SK-N-SH (cell line): ENCODE measurements around the gene DHCR24. TPM values are rescaled to one million over a fixed set of nuclear protein-coding genes. Genes with fewer than 3 reads are reported as not detected.

ENCODE experiments used
- CTCF ChIA-PET: fragments of 300-600, 350-600 bp; formaldehyde crosslinking; extraction: SDS; loops from one replicate; lab custom pipeline; 2021; lab: Yijun Ruan, JAX
- POLR2A ChIA-PET: fragments of 350-600 bp; sonication (Branson Sonifier 250); formaldehyde crosslinking; extraction: SDS; loops from one replicate; lab custom pipeline; 2020; ENCODE audit warnings: antibody characterized with exemption, inconsistent platforms; lab: Yijun Ruan, JAX
- DNase-seq: peaks from one replicate; pipeline ENCODE4 v3.0.0; 2012
- H2AFZ ChIP-seq: fragments of 200-600 bp; sonication (generic); 2 replicates; pipeline ENCODE4 v1.8.1; 2016; ENCODE audit warnings: antibody characterized with exemption, mild to moderate bottlenecking, low read depth
- H3F3A ChIP-seq: fragments of 200-600 bp; sonication (generic); replicated peaks from 2 replicates; pipeline ENCODE3; 2016; ENCODE audit warnings: antibody characterized with exemption, mild to moderate bottlenecking; ENCODE audit not compliant: insufficient read depth
- H3K27ac ChIP-seq, 2 experiments: fragments of 200-500 bp in 1 of 2; fragments of 200-600 bp in 1 of 2; sonication (Bioruptor generic) in 1 of 2; sonication (generic), shearing (Covaris generic) in 1 of 2; 2 replicates each; pipeline versions ENCODE4 v1.5.1 to v1.6.1; 2014 to 2016; ENCODE audit warnings: low read depth in 2 of 2, inconsistent platforms in 1 of 2, low read length in 1 of 2, mild to moderate bottlenecking in 1 of 2, mixed read lengths in 1 of 2
- H3K27me3 ChIP-seq: fragments of 200-600 bp; sonication (generic), shearing (Covaris generic); 2 replicates; pipeline ENCODE4 v1.6.1; 2016; ENCODE audit warnings: mixed run types; ENCODE audit not compliant: insufficient read depth
- H3K36me3 ChIP-seq, 2 experiments: fragments of 200-500 bp in 1 of 2; fragments of 200-600 bp in 1 of 2; sonication (Bioruptor generic) in 1 of 2; sonication (generic) in 1 of 2; replicated peaks in 1 of 2; 2 replicates each; pipeline versions ENCODE3 to v1.5.1; 2014 to 2016; ENCODE audit warnings: low read length in 1 of 2, mild to moderate bottlenecking in 1 of 2; ENCODE audit not compliant: insufficient read depth in 2 of 2, control insufficient read depth in 1 of 2
- H3K4me1 ChIP-seq, 2 experiments: fragments of 200-500 bp in 1 of 2; fragments of 200-600 bp in 1 of 2; sonication (Bioruptor generic) in 1 of 2; sonication (generic), shearing (Covaris generic) in 1 of 2; 2 replicates each; pipeline versions ENCODE4 v1.5.1 to v1.6.1; 2014 to 2016; ENCODE audit warnings: low read depth in 1 of 2, low read length in 1 of 2, mixed run types in 1 of 2; ENCODE audit not compliant: insufficient read depth in 2 of 2, control insufficient read depth in 1 of 2
- H3K4me2 ChIP-seq: fragments of 200-600 bp; sonication (generic), shearing (Covaris generic); 2 replicates; pipeline ENCODE4 v1.6.1; 2017; ENCODE audit warnings: mixed run types
- H3K4me3 ChIP-seq, 2 experiments: fragments of 200-500 bp in 1 of 2; fragments of 200-600 bp in 1 of 2; sonication (Bioruptor generic) in 1 of 2; sonication (generic), shearing (Covaris generic) in 1 of 2; 2 replicates each; pipeline versions ENCODE4 v1.5.1 to v1.8.1; 2014 to 2016; ENCODE audit warnings: low read depth in 2 of 2, inconsistent platforms in 1 of 2, low read length in 1 of 2, mild to moderate bottlenecking in 1 of 2, mixed read lengths in 1 of 2, moderate library complexity in 1 of 2
- H3K79me2 ChIP-seq: fragments of 200-600 bp; sonication (generic); 2 replicates; pipeline ENCODE4 v1.8.1; 2017; ENCODE audit warnings: mild to moderate bottlenecking; ENCODE audit not compliant: insufficient read depth
- H3K9ac ChIP-seq: fragments of 200-600 bp; sonication (generic); 2 replicates; pipeline ENCODE4 v1.6.1; 2017; ENCODE audit warnings: mixed run types
- H3K9me2 ChIP-seq: fragments of 200-600 bp; sonication (generic); 2 replicates; pipeline ENCODE4 v1.6.1; 2017; ENCODE audit warnings: mixed run types
- H3K9me3 ChIP-seq: fragments of 200-600 bp; sonication (generic); 2 replicates; pipeline ENCODE4 v1.6.1; 2017; ENCODE audit warnings: mixed run types, mild to moderate bottlenecking, moderate library complexity
- H4K20me1 ChIP-seq: fragments of 200-600 bp; sonication (generic); 2 replicates; pipeline ENCODE4 v1.6.1; 2017; ENCODE audit warnings: mild to moderate bottlenecking, mixed run types; ENCODE audit not compliant: insufficient read depth
- CHD2 ChIP-seq: fragments of 150-350 bp; IDR thresholded peaks from 2 replicates; pipeline ENCODE4 v1.6.1; 2018; ENCODE audit warnings: low read length; ENCODE audit not compliant: partially characterized antibody
- CTCF ChIP-seq: fragments of 200-600 bp; sonication (generic); IDR thresholded peaks from 2 replicates; pipeline ENCODE4 v1.6.1; 2017; ENCODE audit warnings: antibody characterized with exemption, mild to moderate bottlenecking, moderate library complexity
- ELF1 ChIP-seq: IDR thresholded peaks from 2 replicates; pipeline ENCODE4 v1.4.0; 2012
- EP300 ChIP-seq, 2 experiments: IDR thresholded peaks; 2 replicates each; pipeline versions ENCODE4 v1.4.0 to v1.6.1; 2012; ENCODE audit warnings: borderline replicate concordance in 1 of 2, low read depth in 1 of 2, low read length in 1 of 2
- EZH2phosphoT487 ChIP-seq: fragments of 200-600 bp; sonication (generic); IDR thresholded peaks from 2 replicates; pipeline ENCODE4 v1.6.1; 2017; ENCODE audit warnings: low read depth, mixed run types, mild to moderate bottlenecking, antibody characterized with exemption, moderate library complexity, borderline replicate concordance
- FOXJ3 ChIP-seq: sonication (generic); formaldehyde crosslinking; IDR thresholded peaks from 2 replicates; pipeline ENCODE4 v1.5.1; 2020; ENCODE audit warnings: mild to moderate bottlenecking, missing genetic modification reagents
- GATA2 ChIP-seq: sonication (generic); formaldehyde crosslinking; IDR thresholded peaks from 2 replicates; pipeline ENCODE4 v1.5.0; 2020; ENCODE audit warnings: mild to moderate bottlenecking, missing genetic modification reagents
- IRF3 ChIP-seq: fragments of 150-350 bp; IDR thresholded peaks from 2 replicates; pipeline ENCODE4 v1.6.1; 2016; ENCODE audit warnings: mild to moderate bottlenecking, low read depth, low read length
- MAX ChIP-seq: IDR thresholded peaks from 2 replicates; pipeline ENCODE4 v1.4.0; 2012; ENCODE audit warnings: low read depth
- MEF2A ChIP-seq: IDR thresholded peaks from 2 replicates; pipeline ENCODE4 v1.4.0; 2012; ENCODE audit warnings: low read depth, borderline replicate concordance
- MXI1 ChIP-seq: IDR thresholded peaks from 2 replicates; pipeline ENCODE4 v1.6.1; 2012; ENCODE audit warnings: mild to moderate bottlenecking, low read depth, low read length, improper control_type of control experiment
- NFIC ChIP-seq: IDR thresholded peaks from 2 replicates; pipeline ENCODE4 v1.4.0; 2012; ENCODE audit warnings: borderline replicate concordance
- NRF1 ChIP-seq: IDR thresholded peaks from 2 replicates; pipeline ENCODE4 v1.6.1; 2012; ENCODE audit warnings: low read depth, mild to moderate bottlenecking, low read length
- PBX3 ChIP-seq: IDR thresholded peaks from 2 replicates; pipeline ENCODE4; 2012
- POLR2AphosphoS5 ChIP-seq: IDR thresholded peaks from 2 replicates; pipeline ENCODE4 v1.6.1; 2012; ENCODE audit warnings: low read depth, low read length
- REST ChIP-seq: IDR thresholded peaks from 2 replicates; pipeline ENCODE4 v1.6.1; 2012; ENCODE audit warnings: mild to moderate bottlenecking, low read depth, low read length, moderate library complexity
- RXRA ChIP-seq: IDR thresholded peaks from 2 replicates; pipeline ENCODE4 v1.4.0; 2012; ENCODE audit warnings: low read depth, mild to moderate bottlenecking, borderline replicate concordance
- TAF1 ChIP-seq: IDR thresholded peaks from 2 replicates; pipeline ENCODE4 v1.6.1; 2012; ENCODE audit warnings: low read depth, mild to moderate bottlenecking, low read length, moderate library complexity, borderline replicate concordance
- ZBTB33 ChIP-seq: IDR thresholded peaks from 2 replicates; pipeline ENCODE4 v1.4.0; 2012; ENCODE audit warnings: low read depth, borderline replicate concordance
- WGBS: methylation state at CpG from one replicate; pipeline ENCODE4 v1.1.6; 2017; ENCODE audit warnings: low lambda C conversion rate; 5-methylcytosine and 5-hydroxymethylcytosine counted together
- polyA plus RNA-seq, 3 experiments: library from polyadenylated mRNA; depleted of rRNA; stranded (reverse); fragments of >200 nt; gene quantifications; 2 replicates each; pipeline ENCODE4 v1.2.3, GENCODE V29; 2012

The DHCR24 gene
- polyA plus RNA-seq, 1 of the 3 experiments (the other 2 are of a cell fraction), result 4.3 TPM

- Histone ChIP-seq H2AFZ (no peak overlapping the region), H3K9me3 (no peaks in the 10 kb centered on the region), H4K20me1 (no peaks in the 10 kb centered on the region), H3K9me2 (no peaks in the 10 kb centered on the region), H3F3A (no peaks in the 10 kb centered on the region), H3K79me2 (no peaks in the 10 kb centered on the region), H3K4me2 (no peak overlapping the region), H3K36me3 (peaks cover 0 to 4% of the 10 kb centered on the region in 2 experiments), H3K4me1 (no peaks in the 10 kb centered on the region), H3K4me3 (no peak overlapping the region), H3K27ac (no peak overlapping the region), H3K27me3 (no peaks in the 10 kb centered on the region), H3K9ac (no peak overlapping the region)
- 75% methylated on average over 4 of the region's 4 CpGs for whole genome bisulfite sequencing
- DNase-seq, result no peak
- no peak for TF ChIP-seq IRF3
- no peak for TF ChIP-seq ELF1
- no peak for TF ChIP-seq EZH2phosphoT487
- no peak for TF ChIP-seq POLR2AphosphoS5
- no peak for TF ChIP-seq MAX
- TF ChIP-seq NRF1, result no peak
- TF ChIP-seq ZBTB33, result no peak
- TF ChIP-seq PBX3, result no peak
- no peak for TF ChIP-seq FOXJ3
- no peak for TF ChIP-seq CTCF
- no peak for TF ChIP-seq MEF2A
- TF ChIP-seq CHD2, result no peak
- TF ChIP-seq TAF1, result no peak
- no peak for TF ChIP-seq MXI1
- no peak for TF ChIP-seq RXRA
- no peak for TF ChIP-seq REST
- TF ChIP-seq NFIC, result no peak
- TF ChIP-seq GATA2, result no peak
- no peak for TF ChIP-seq EP300 (IDR thresholded peaks at IDR 0.05; ENCODE audit: borderline replicate concordance in 1 of 2, low read depth in 1 of 2, low read length in 1 of 2)
- ChIA-PET CTCF (no interaction called here), POLR2A (no interaction called here)
These were observed 19.3 kb downstream of the DHCR24 start for GRCh38 chr1:54867717-54868057.
